H1 (cell line): ENCODE results near the gene ZBED4.

Experiments used
- ASH2L ChIP-seq: fragments of 200-600, 300-600 bp; sonication (generic); IDR thresholded peaks from one replicate; pipeline ENCODE4 v1.7.1; 2017; ENCODE audit warnings: low read length
- CEBPB ChIP-seq: IDR thresholded peaks from 2 replicates; pipeline ENCODE4 v1.6.1; 2012; ENCODE audit warnings: low read depth, low read length
- CTCF ChIP-seq, 3 experiments: IDR thresholded peaks; 1 replicate in 2 of 3; 2 replicates in 1 of 3; pipeline versions ENCODE4 v1.5.1 to v1.6.1; 2011; ENCODE audit warnings: low read length in 3 of 3, mild to moderate bottlenecking in 3 of 3, inconsistent platforms in 2 of 3, low read depth in 1 of 3, moderate library complexity in 1 of 3; ENCODE audit not compliant: insufficient read depth in 1 of 3; ENCODE audit errors: control extremely low read depth in 1 of 3
- JUND ChIP-seq: IDR thresholded peaks from 2 replicates; pipeline ENCODE4 v1.6.1; 2011; ENCODE audit warnings: mild to moderate bottlenecking, improper control_type of control experiment, low read length
- RAD21 ChIP-seq, 2 experiments: IDR thresholded peaks in 1 of 2; conservative IDR thresholded peaks in 1 of 2; 2 replicates each; pipeline ENCODE4 v1.6.1; 2011; ENCODE audit warnings: low read depth in 2 of 2, low read length in 2 of 2, improper control_type of control experiment in 1 of 2, inconsistent platforms in 1 of 2, mild to moderate bottlenecking in 1 of 2, moderate library complexity in 1 of 2

DNA sequence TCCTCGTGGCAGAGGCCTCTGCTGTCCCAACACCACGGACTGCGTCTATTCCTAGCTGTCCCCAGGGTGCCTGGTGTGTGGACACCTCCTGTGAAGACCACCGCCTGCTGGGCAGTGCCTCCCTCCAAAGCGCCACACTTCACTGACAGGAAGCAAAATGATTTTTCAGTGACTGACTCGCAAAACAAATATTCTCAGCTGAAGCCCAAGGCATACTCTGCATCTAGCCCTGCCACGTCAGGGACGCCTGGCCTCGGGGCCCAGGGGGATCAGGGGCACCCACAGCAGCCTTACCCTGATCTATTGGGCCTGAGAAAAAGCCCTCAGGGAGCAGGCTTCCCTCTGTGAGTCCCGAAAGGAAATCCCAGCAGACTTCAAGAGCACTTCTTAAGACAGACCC lies 28.2 kb upstream of the ZBED4 start:
- no peak for TF ChIP-seq CEBPB
- no peak for TF ChIP-seq ASH2L
- no peak for TF ChIP-seq RAD21 (IDR thresholded peaks at IDR 0.05 in 1 of 2, conservative IDR thresholded peaks at IDR 0.05 in 1 of 2; ENCODE audit: low read depth in 2 of 2, low read length in 2 of 2)
- TF ChIP-seq CTCF (IDR thresholded peaks at IDR 0.05; ENCODE audit: control extremely low read depth in 1 of 3, insufficient read depth in 1 of 3, low read depth in 1 of 3, low read length in 3 of 3), result no peak
- no peak for TF ChIP-seq JUND
